NCI-H82 (cell line): Measurements from ENCODE around the gene TAOK3.
"Not testable (repeated sequence)": the region's sequence is repeated elsewhere in the genome, so short reads cannot be mapped to it uniquely, and the experiment has no call there.

Experiments used
- DNase-seq: peaks from one replicate; lab custom pipeline; 2025; lab: John Stamatoyannopoulos, UW

The TAOK3 gene

DNA sequence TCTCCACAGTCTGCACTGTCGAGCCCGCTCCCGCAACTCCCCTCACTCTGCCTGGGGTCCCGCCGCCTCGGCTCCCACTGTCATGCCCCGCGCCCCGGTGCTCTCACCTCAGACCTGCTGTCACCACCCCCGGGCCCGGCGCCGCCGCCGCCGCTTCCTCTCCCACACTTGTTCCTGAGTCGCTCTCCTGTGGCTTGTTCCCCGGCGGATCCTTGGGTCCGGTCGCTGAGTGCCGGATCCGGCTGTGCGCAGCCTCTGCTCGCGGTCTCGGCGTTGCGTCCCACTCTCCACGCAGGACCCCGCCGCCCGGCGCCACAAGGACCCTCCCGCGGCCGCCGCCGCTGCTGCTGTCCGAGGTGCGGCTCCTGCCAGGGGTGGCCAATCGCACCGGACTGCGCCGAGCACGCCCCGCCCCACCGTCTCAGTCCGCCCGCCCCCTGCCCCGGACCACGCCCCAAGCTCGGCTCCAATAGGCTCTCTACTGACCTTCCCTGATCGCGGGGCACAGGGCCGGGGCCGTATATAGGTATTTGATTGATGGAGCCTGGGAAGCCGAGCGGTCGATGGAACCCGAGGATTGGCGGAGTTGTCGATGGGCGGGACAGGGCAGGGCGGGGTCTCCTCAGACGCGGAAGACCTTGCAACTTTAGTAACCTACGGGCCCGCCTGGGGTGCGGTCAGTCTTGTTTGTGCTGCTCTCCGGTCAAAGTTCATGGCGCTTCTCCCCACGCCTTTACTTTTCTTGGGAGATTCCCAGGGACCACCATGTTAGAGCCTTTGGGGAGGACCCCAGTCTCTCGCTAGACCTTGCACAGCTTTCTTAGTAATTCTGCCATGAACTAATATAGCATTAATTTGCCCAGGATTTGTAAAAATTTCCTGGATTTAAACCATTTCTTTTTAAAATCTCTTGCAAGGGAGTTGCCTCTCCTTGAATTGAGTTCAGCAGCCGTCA lies at the start of gene TAOK3:
TSS of gene TAOK3 (minus strand) at position 367 of the 955 bp plus-strand sequence. CDS start 117,340 bp downstream, outside the sequence.
- peak; percentile 99 for DNase-seq

DNA sequence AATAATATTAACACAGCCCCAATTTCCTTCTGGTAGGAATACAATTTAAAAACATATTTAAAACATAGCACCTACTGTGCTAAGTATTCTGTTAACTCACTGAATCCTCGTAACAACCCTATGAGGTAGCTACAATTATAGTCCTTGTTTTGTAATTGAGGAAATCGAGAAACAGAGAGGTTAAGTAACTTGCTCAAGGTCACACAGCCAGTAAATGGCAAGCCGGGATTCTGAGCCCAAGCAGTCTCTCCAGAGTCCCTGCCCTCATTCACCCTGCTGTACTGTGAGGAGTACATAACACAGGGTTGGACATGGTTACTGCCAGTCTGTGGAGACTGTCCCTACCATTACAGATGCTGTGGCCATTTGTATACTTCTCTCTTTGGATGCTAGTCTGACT lies 48.0 kb upstream of the TAOK3 start:
- no peak for DNase-seq

- DNase-seq: no peak
Observed at GRCh38 chr12:118418385-118419057, 45.8 kb upstream of the TAOK3 start.

DNA sequence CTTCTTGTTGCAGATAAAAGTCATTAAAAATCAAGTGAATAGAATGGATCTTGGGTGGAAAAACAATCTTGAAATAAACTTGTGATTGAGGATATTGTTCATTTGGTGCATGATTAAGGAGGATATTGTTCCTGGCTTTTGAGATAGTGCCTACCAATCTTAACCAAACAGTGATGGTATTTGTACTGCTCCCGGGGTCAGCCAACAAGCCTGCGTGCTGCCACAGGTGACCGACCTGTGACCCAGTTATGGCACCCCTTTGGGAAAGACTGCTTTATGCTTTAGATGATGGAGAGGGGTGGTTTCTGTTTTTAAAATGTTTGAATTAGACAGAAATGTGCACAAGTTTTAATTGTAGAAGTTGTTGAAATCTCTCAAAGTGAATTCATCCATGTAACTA lies 45.2 kb upstream of the TAOK3 start:
- DNase-seq: no peak

DNA sequence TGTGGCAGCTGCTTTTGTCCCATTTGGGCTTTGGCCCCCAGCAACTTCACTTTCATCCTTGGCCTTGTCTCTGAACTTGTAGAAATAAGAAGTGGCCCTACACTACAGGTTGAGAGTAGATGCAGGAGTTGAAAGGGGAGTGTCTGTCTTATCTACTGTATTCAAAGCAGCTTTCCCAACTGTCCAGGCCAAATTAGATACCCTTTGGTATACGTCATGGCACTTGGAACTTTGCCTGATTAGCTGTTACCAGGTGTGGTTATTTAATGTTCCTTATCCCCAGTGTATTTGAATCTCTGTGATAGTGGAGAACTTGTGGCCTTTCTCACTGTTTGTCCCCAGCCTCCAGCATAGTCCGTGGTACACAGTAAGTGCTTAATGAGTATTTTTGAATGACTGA lies 37.1 kb upstream of the TAOK3 start:
- no peak for DNase-seq

DNA sequence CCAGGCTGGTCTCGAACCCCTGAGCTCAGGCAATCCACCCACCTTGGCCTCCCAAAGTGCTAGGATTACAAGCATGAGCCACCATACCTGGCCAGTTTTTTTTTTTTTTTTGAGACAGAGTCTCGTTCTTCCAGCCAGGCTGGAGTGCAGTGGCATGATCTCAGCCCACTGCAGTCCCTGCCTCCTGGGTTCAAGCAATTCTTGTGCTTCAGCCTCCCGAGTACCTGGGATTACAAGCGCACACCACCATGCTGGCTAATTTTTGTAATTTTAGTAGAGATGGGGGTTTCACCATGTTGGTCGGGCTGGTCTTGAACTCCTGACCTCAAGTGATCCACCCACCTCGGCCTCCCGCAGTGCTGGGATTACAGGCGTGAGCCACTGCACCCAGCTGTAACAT lies 35.5 kb upstream of the TAOK3 start:
- not testable (repeated sequence) for DNase-seq

DNA sequence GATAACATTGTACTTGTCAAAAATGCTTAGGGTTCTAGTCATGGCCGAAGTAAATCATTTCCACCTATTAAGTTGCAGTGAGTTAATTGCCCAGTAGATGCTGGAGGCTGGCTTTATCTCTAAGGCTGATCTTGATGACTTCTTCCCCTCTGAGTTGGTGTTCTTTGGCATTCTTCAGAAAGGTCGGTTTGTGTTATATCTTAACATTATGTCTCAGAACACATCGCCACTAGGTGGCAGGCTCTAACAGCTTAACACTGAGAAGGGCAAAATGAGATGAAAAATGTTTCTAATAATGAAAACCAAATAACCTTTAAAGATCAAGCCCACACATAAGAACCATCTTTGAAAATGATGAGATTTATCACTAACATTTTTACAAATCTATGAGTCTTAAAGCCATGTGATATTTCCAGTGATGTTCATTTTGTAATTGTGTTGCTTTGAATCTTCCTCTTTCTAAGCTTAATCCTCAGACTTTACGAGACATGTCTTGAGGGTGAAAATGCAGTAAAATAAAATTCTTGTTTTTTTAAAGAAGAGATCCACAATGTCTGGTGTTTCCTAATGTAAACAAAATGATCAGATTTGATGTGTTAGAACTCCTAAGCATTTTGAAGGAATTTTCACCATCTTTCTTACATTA lies 32.3 kb upstream of the TAOK3 start:
- DNase-seq: peak; percentile 83

DNA sequence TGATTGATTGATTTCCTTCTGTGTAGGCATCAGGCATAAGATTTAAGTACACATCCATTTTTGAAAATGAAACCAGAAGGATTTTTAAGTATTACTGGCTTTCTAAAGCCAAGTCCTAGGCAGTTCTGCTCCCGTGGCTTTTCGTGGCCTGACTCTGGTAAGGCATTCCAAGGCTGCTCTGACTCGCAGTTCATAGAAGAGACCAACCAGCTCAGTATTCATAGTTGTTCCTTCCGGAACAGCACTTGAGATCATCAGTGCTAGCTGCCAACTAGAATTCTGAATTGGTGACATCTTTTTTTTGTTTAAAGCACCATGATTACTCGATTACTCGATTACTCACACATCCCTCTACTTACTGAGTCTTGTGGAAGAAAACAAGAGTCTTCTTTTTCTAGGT lies 29.5 kb upstream of the TAOK3 start:
- DNase-seq: no peak

GRCh38 chr12:118398940-118399339 lies 26.2 kb upstream of the TAOK3 start:
- DNase-seq: no peak

DNA sequence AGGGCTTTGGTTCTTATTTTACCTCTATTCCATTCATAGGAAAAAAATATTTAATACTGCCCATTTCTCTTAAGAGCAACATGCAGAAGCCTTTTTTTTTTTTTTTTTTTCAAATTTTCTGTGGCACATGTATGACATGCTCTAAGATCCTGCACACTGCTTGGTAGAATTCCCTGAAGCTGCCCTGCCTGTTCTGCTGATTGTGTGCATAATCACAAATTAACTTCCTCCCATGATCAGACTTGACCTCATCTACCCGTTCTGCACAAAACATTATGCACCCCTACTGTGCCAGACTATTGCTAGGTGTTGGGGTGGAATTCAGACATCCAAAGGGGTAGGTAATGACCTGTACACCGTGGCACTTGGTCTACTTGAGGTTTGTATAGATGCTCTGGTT lies 25.8 kb upstream of the TAOK3 start:
- no peak for DNase-seq

DNA sequence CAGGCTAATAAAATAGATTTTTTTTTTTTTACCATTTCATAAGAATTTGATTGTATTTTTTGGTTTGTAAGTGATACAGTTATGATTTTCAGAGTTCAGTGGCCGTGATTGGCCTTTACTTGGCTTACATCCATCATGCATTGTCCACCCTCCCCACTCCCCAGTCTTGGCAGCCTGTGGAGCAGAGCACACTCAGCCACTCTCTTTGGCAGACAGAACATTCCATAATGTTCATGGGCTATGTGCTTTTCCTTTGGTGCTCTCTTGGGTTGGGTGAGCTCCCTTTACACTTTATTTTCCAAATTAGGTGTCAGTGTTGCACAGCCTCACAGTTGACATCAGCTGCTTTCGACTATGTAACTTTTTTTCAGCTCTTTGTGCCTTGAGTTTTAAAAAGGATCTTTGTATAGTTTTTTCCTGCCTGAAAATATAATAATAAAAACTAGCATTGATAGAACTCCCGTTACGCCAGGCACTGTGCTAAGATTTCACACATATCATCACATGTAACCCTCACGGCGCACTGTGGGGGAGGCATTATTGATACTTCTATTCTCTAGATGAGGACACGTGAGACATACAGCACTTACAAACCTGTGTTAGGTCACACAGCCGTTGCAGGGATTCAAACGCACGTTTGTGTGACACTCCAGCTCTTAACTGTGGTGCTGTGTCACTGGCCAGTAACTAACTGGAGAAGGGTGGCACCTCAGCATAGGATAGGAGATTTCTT lies 25.2 kb upstream of the TAOK3 start:
- no peak for DNase-seq

- no peak for DNase-seq
Observed at GRCh38 chr12:118391836-118392235, 19.1 kb upstream of the TAOK3 start.

- DNase-seq: no peak
Observed at GRCh38 chr12:118391424-118391823, 18.7 kb upstream of the TAOK3 start.

- DNase-seq: peak; percentile 76
Observed at GRCh38 chr12:118377884-118378470, 5.3 kb upstream of the TAOK3 start.

GRCh38 chr12:118377021-118377883 lies 4.5 kb upstream of the TAOK3 start:
- peak; percentile 35 for DNase-seq

DNA sequence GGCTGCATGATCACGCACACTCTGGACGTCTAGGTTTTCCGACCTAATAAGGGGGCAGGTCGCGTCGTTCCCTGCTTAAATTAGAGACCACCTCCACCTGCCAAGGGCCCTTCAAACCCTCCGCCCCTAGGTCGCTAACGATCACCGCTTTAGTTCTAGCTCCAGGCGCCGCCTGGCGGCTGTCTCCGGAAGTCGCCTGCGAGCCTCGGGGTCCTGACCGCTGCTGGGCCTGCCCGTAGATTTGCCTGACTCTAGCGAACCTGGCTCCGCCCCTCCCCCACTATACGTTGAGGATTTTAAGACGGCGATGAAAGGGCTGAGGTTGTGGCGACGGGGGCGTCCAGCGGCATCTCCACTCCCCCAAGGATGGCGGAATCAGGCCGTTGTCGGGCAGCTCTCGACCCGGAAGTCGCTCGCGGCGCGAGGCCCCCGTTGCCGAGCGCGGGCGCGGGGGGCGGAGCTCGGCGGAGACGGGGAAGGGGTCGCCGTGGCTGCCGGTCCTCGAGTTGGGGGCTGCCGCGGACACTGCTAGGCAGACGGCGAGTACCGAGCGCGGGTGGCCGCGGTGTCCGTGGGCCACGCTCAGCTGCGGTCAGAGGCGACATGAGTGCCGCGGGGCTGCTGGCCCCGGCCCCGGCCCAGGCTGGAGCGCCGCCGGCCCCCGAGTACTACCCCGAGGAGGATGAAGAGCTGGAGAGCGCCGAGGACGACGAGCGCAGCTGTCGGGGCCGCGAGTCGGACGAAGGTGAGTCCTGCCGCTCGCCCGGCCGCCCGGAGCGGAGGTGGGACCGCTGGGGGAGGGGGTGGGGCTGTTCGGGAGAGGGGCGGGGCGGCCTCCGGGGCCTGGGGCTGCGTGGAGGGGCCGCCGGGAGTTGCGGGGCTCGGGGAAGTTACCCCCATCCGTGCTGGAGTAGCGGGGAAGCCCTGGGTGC lies 3.6 kb upstream of the TAOK3 start, which contains the start of gene SUDS3:
TSS of gene SUDS3 (plus strand) at position 467 of the 932 bp plus-strand sequence. CDS start at position 604, 137 bp downstream.
- peak; percentile 94 for DNase-seq

DNA sequence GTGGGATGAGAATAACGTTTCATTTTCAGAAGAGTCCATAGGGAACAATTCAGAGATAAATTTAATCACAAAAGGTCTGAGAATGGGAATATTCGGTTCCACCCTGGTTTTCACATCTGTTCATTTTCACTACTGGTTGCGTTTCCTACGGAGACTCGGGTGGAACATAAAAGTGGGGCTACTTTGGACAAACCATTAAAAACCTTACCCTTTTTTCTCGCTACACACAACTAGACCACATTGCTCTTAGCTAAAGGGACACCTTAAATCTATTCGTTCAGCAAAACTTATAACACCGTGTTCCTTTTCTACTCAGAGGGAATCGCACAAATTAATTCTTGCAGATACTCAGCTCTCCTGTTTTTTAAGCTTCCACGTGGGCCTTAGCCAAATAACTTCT lies 2.6 kb upstream of the TAOK3 start:
- no peak for DNase-seq

DNA sequence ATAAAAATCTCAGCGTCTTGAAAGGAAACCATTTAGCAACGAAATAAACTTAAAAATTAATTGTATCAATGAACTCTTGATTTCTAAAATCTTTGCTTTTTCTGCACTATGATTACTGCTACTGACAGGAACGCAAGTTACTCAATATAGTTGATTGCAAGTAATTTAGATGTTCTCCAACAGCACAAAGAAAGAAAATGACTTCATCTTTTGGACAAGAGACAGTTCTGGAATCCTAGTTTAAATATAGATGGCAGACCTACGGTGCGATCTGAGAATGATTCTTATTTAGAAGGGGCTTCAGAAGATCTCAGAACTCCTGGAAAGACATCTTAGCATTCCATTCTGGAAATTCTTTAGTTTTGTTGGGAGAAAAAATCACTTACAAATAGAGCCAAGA lies 2.2 kb upstream of the TAOK3 start:
- DNase-seq: no peak

GRCh38 chr12:118374126-118374725 lies 1.5 kb upstream of the TAOK3 start:
- no peak for DNase-seq
